NCI-H2227 treated with DMSO at 0.1 percent for 48 hours (cell line): ENCODE measurements around the gene RSPH1.

Source experiments
- DNase-seq: peaks from one replicate; lab custom pipeline; 2025; lab: John Stamatoyannopoulos, UW

RSPH1 gene

GRCh38 chr21:42531771-42532170 lies 35.7 kb upstream of the RSPH1 start:
- no peak for DNase-seq

- DNase-seq: no peak
These were observed 34.1 kb upstream of the RSPH1 start for GRCh38 chr21:42530167-42530518.

- DNase-seq: no peak
These were observed 31.6 kb upstream of the RSPH1 start for GRCh38 chr21:42527489-42528158.

GRCh38 chr21:42527127-42527488 lies 31.1 kb upstream of the RSPH1 start:
- no peak for DNase-seq

- DNase-seq: no peak
These were observed 30.3 kb upstream of the RSPH1 start for GRCh38 chr21:42526379-42526727.

GRCh38 chr21:42525676-42526378 lies 29.8 kb upstream of the RSPH1 start:
- peak; percentile 59 for DNase-seq

- no peak for DNase-seq
These were observed 29.1 kb upstream of the RSPH1 start for GRCh38 chr21:42525029-42525581.

- peak; percentile 41 for DNase-seq
These were observed 28.5 kb upstream of the RSPH1 start for GRCh38 chr21:42524341-42525028.

- DNase-seq: no peak
These were observed 27.9 kb upstream of the RSPH1 start for GRCh38 chr21:42523941-42524340.

- DNase-seq: no peak
These were observed 27.2 kb upstream of the RSPH1 start for GRCh38 chr21:42523211-42523610.

GRCh38 chr21:42522771-42523170 lies 26.7 kb upstream of the RSPH1 start:
- DNase-seq: no peak

- DNase-seq: no peak
These were observed 26.2 kb upstream of the RSPH1 start for GRCh38 chr21:42522271-42522670.

- DNase-seq: no peak
These were observed 25.8 kb upstream of the RSPH1 start for GRCh38 chr21:42521805-42522204.

- DNase-seq: no peak
These were observed 25.4 kb upstream of the RSPH1 start for GRCh38 chr21:42521384-42521783.

GRCh38 chr21:42520628-42521253 lies 24.7 kb upstream of the RSPH1 start:
- no peak for DNase-seq

- DNase-seq: no peak
These were observed 22.6 kb upstream of the RSPH1 start for GRCh38 chr21:42518626-42519025.

- DNase-seq: no peak
These were observed 22.2 kb upstream of the RSPH1 start for GRCh38 chr21:42518215-42518614.

GRCh38 chr21:42515708-42516502 lies 19.9 kb upstream of the RSPH1 start:
- peak; percentile 91 for DNase-seq

GRCh38 chr21:42514883-42515228 lies 18.8 kb upstream of the RSPH1 start:
- DNase-seq: no peak

- no peak for DNase-seq
These were observed 18.2 kb upstream of the RSPH1 start for GRCh38 chr21:42513985-42514882.
